Measurements from ENCODE around the gene DAGLA.

GRCh38 chr11:61744609-61745156, 64.5 kb downstream of the DAGLA start:
- TF ChIP-seq CTCF (IDR thresholded peaks at IDR 0.05; ENCODE audit: extremely low read depth in 1 of 2, insufficient read depth in 1 of 2, low read depth in 1 of 2, low read length in 2 of 2) (no peak), POLR2A (IDR thresholded peaks at IDR 0.05; ENCODE audit: low read depth, low read length) (no peak), POLR2AphosphoS5 (IDR thresholded peaks at IDR 0.05; ENCODE audit: insufficient read depth, low read depth, low read length) (no peak)

Data from endothelial cell of umbilical vein (primary cell).